Epithelial cell of esophagus (primary cell): Measurements from ENCODE around the gene OR6F1.

Experiments
- DNase-seq: peaks from one replicate; pipeline ENCODE4 v3.0.0; 2010; ENCODE audit warnings: low read depth
- H3K4me3 ChIP-seq: 2 replicates; pipeline ENCODE4 v1.5.1; 2011; ENCODE audit warnings: mild to moderate bottlenecking, low read length, control low read depth
- TF ChIP-seq, protein P1 (sequence below): IDR thresholded peaks from 2 replicates; pipeline ENCODE4 v1.5.1; 2011; ENCODE audit warnings: low read depth, mild to moderate bottlenecking, low read length, control low read depth, inconsistent platforms; ENCODE audit not compliant: insufficient read depth; ENCODE audit errors: missing control alignments

The OR6F1 gene

GRCh38 chr1:247681288-247681897 lies 35.1 kb downstream of the OR6F1 start:
- no peak overlapping the region for H3K4me3 ChIP-seq
- TF ChIP-seq, protein P1, sequence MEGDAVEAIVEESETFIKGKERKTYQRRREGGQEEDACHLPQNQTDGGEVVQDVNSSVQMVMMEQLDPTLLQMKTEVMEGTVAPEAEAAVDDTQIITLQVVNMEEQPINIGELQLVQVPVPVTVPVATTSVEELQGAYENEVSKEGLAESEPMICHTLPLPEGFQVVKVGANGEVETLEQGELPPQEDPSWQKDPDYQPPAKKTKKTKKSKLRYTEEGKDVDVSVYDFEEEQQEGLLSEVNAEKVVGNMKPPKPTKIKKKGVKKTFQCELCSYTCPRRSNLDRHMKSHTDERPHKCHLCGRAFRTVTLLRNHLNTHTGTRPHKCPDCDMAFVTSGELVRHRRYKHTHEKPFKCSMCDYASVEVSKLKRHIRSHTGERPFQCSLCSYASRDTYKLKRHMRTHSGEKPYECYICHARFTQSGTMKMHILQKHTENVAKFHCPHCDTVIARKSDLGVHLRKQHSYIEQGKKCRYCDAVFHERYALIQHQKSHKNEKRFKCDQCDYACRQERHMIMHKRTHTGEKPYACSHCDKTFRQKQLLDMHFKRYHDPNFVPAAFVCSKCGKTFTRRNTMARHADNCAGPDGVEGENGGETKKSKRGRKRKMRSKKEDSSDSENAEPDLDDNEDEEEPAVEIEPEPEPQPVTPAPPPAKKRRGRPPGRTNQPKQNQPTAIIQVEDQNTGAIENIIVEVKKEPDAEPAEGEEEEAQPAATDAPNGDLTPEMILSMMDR, result peak; percentile 59
- DNase-seq, result peak; percentile 53

DNA sequence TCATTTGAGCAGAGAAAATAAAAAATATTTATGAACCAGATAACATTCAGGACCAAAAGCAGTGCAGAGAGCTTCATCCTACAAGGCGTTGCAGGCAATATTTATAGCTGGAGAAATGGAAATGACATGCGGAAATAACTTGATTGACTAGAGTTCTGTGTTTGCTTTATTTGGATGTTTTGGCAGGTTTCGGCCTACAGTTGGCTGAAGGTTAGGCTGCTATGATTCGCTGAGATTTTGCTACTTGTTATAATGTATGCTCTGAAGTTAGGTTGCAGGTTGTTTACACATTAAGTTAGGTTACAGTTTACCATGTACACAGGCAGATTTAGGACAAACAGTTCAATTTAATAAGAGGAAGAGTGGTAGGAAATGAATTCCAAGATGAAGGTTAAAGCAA lies 36.3 kb downstream of the OR6F1 start:
- no peak for DNase-seq
- H3K4me3 ChIP-seq, result no peak overlapping the region
- TF ChIP-seq, protein P1, result no peak

DNA sequence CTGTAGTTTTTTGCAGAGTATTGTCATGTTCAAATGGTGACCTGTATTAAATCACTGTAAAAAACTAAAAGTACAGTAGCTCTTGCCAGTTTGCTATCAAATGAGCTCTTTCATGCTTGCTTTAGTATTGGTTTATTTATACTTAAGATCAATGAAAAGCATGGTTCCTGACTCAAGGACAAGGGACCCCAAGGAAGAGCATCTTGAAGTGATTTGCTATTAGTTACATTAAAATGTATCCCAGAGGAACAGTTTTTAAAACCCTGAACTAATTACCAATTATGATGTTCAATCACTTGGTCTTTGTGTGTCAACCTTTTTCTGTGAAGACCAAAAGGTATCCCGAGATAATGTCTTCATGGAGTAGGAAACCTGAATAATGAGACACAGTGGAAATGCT lies 36.8 kb downstream of the OR6F1 start, which contains the start of gene OR13G1:
OR13G1 (minus strand) TSS at position 101 of the 400 bp plus-strand sequence. CDS start 6,698 bp downstream, outside the sequence.
- DNase-seq, result no peak
- TF ChIP-seq, protein P1, result no peak
- H3K4me3 ChIP-seq, result no peak within 1 kb of the TSS

GRCh38 chr1:247669225-247669624 lies 47.2 kb downstream of the OR6F1 start:
- TF ChIP-seq, protein P1, result no peak
- H3K4me3 ChIP-seq, result no peak overlapping the region
- DNase-seq, result no peak
